SK-N-SH treated with all-trans-retinoic acid at 6 μM for 48 hours (cell line): ENCODE results near the gene RYR1.

Experiments used
- BACH2 ChIP-seq: fragments of 250-450 bp; sonication (Bioruptor Pico); IDR thresholded peaks from 2 replicates; pipeline ENCODE4 v1.9.0; 2021; ENCODE audit warnings: mild to moderate bottlenecking, borderline replicate concordance
- CSDC2 ChIP-seq: fragments of 250-450 bp; sonication (Bioruptor Pico); IDR thresholded peaks from 2 replicates; pipeline ENCODE4 v1.5.0; 2020; ENCODE audit warnings: mild to moderate bottlenecking, moderate library complexity
- CSRNP3 ChIP-seq: fragments of 250-450 bp; sonication (Bioruptor Pico); IDR thresholded peaks from 2 replicates; pipeline ENCODE4 v1.5.1; 2021; ENCODE audit warnings: mild to moderate bottlenecking, moderate library complexity
- GLIS3 ChIP-seq: fragments of 250-450 bp; sonication (Bioruptor Pico); IDR thresholded peaks from 2 replicates; pipeline ENCODE4 v1.5.0; 2020; ENCODE audit warnings: mild to moderate bottlenecking, moderate library complexity
- POU6F1 ChIP-seq: fragments of 250-450 bp; sonication (Bioruptor Pico); IDR thresholded peaks from 2 replicates; pipeline ENCODE4 v1.8.0; 2021; ENCODE audit warnings: low read depth, mild to moderate bottlenecking, moderate library complexity, borderline replicate concordance
- TCF4 ChIP-seq: fragments of 250-450 bp; sonication (Bioruptor Pico); IDR thresholded peaks from 2 replicates; pipeline ENCODE4 v1.8.0; 2021; ENCODE audit warnings: mild to moderate bottlenecking, moderate library complexity, borderline replicate concordance
- TSHZ2 ChIP-seq: fragments of 250-450 bp; sonication (Bioruptor Pico); IDR thresholded peaks from 2 replicates; pipeline ENCODE4 v1.5.0; 2020; ENCODE audit warnings: mild to moderate bottlenecking, moderate library complexity
- ZFP30 ChIP-seq: fragments of 450-650 bp; formaldehyde crosslinking; IDR thresholded peaks from 2 replicates; pipeline ENCODE4 v1.5.0; 2022; ENCODE audit warnings: mild to moderate bottlenecking, moderate library complexity

GRCh38 chr19:38492181-38492813 is 58.8 kb downstream of the RYR1 start:
- no peak for TF ChIP-seq CSDC2 (CRISPR knock-in tag)
- no peak for TF ChIP-seq TSHZ2 (CRISPR knock-in tag)
- TF ChIP-seq BACH2 = no peak
- no peak for TF ChIP-seq ZFP30 (CRISPR knock-in tag)
- no peak for TF ChIP-seq GLIS3 (CRISPR knock-in tag)
- no peak for TF ChIP-seq CSRNP3
- no peak for TF ChIP-seq TCF4
- no peak for TF ChIP-seq POU6F1 (CRISPR knock-in tag)
